Measurements from ENCODE around the gene HPCAL1. TPM values are rescaled to one million over a fixed set of nuclear protein-coding genes. Genes with fewer than 3 reads are reported as not detected.

The HPCAL1 gene
- polyA plus RNA-seq, 1 donor from 2014 or later = 63.4 TPM

DNA sequence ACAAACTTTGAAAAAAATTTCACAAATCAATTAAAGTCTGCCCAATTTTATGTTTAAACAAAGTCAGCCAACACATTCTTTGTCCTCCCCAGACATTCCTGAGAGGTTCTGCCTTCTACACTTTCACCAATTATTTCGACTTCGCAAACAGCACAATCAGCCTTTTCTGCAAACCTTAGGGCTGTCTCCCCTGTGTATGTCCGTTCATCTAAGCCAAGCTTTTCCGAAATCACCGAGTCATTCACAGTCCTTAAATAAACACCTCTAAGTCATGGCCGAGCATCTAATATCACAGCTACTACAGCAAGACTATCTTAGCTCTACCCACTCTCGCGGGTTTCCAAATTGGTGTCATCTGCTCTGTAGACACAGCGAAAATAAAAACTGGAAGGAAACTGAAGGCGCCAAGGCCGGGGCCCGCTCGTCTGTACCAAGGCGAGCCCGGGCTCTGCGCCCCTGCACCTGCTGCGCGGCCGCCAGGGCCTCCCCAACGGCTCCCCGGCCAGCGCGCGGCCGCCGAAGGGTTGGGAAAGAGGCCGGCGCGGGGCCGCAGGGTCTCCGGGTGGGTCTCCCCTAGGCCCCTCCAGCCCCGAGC lies 144.7 kb downstream of the HPCAL1 start:
- peak overlapping the region; percentile 70 for H3K4me3 ChIP-seq (ENCODE audit: low read length)
- no peaks in the 10 kb centered on the region for H3K27me3 ChIP-seq (ENCODE audit: insufficient read depth, low read depth, low read length)
- peaks cover 52% of the 10 kb centered on the region for H3K79me2 ChIP-seq (replicated peaks; ENCODE audit: insufficient read depth, low read length)
- peak overlapping the region; percentile 79 for H3K27ac ChIP-seq (ENCODE audit: low read length)
- TF ChIP-seq SMC3 (conservative IDR thresholded peaks at IDR 0.05; ENCODE audit: poor library complexity) (peak; percentile 23), TAF1 (IDR thresholded peaks at IDR 0.05; ENCODE audit: low read depth) (no peak), MXI1 (conservative IDR thresholded peaks at IDR 0.05; ENCODE audit: poor library complexity, severe bottlenecking) (no peak), EZH2 (IDR thresholded peaks at IDR 0.05; ENCODE audit: borderline replicate concordance, insufficient read depth, low read length, poor library complexity, severe bottlenecking) (no peak), EP300 (conservative IDR thresholded peaks at IDR 0.05; ENCODE audit: poor library complexity, severe bottlenecking) (no peak)
- TF ChIP-seq, protein P1, sequence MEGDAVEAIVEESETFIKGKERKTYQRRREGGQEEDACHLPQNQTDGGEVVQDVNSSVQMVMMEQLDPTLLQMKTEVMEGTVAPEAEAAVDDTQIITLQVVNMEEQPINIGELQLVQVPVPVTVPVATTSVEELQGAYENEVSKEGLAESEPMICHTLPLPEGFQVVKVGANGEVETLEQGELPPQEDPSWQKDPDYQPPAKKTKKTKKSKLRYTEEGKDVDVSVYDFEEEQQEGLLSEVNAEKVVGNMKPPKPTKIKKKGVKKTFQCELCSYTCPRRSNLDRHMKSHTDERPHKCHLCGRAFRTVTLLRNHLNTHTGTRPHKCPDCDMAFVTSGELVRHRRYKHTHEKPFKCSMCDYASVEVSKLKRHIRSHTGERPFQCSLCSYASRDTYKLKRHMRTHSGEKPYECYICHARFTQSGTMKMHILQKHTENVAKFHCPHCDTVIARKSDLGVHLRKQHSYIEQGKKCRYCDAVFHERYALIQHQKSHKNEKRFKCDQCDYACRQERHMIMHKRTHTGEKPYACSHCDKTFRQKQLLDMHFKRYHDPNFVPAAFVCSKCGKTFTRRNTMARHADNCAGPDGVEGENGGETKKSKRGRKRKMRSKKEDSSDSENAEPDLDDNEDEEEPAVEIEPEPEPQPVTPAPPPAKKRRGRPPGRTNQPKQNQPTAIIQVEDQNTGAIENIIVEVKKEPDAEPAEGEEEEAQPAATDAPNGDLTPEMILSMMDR (IDR thresholded peaks at IDR 0.05; ENCODE audit: poor library complexity, severe bottlenecking) = no peak
- TF ChIP-seq, protein P2, sequence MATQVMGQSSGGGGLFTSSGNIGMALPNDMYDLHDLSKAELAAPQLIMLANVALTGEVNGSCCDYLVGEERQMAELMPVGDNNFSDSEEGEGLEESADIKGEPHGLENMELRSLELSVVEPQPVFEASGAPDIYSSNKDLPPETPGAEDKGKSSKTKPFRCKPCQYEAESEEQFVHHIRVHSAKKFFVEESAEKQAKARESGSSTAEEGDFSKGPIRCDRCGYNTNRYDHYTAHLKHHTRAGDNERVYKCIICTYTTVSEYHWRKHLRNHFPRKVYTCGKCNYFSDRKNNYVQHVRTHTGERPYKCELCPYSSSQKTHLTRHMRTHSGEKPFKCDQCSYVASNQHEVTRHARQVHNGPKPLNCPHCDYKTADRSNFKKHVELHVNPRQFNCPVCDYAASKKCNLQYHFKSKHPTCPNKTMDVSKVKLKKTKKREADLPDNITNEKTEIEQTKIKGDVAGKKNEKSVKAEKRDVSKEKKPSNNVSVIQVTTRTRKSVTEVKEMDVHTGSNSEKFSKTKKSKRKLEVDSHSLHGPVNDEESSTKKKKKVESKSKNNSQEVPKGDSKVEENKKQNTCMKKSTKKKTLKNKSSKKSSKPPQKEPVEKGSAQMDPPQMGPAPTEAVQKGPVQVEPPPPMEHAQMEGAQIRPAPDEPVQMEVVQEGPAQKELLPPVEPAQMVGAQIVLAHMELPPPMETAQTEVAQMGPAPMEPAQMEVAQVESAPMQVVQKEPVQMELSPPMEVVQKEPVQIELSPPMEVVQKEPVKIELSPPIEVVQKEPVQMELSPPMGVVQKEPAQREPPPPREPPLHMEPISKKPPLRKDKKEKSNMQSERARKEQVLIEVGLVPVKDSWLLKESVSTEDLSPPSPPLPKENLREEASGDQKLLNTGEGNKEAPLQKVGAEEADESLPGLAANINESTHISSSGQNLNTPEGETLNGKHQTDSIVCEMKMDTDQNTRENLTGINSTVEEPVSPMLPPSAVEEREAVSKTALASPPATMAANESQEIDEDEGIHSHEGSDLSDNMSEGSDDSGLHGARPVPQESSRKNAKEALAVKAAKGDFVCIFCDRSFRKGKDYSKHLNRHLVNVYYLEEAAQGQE (IDR thresholded peaks at IDR 0.05; ENCODE audit: borderline replicate concordance) = no peak
- peak overlapping the region; percentile 89 for H3K9ac ChIP-seq (ENCODE audit: low read length)
- no peaks in the 10 kb centered on the region for H3F3A ChIP-seq (ENCODE audit: insufficient read depth, low read length, poor library complexity, severe bottlenecking)
- peak overlapping the region; percentile 93 for H3K4me2 ChIP-seq (ENCODE audit: low read length)
- H3K9me2 ChIP-seq (ENCODE audit: insufficient read depth, low read length) = no peaks in the 10 kb centered on the region
- H3K9me3 ChIP-seq (ENCODE audit: low read length) = no peaks in the 10 kb centered on the region
- H2AFZ ChIP-seq (ENCODE audit: low read depth, low read length) = no peak overlapping the region
- peaks cover 51% of the 10 kb centered on the region for H4K20me1 ChIP-seq (ENCODE audit: insufficient read depth)
- H3K36me3 ChIP-seq (ENCODE audit: insufficient read depth, low read length) = peaks cover 18% of the 10 kb centered on the region

DNA sequence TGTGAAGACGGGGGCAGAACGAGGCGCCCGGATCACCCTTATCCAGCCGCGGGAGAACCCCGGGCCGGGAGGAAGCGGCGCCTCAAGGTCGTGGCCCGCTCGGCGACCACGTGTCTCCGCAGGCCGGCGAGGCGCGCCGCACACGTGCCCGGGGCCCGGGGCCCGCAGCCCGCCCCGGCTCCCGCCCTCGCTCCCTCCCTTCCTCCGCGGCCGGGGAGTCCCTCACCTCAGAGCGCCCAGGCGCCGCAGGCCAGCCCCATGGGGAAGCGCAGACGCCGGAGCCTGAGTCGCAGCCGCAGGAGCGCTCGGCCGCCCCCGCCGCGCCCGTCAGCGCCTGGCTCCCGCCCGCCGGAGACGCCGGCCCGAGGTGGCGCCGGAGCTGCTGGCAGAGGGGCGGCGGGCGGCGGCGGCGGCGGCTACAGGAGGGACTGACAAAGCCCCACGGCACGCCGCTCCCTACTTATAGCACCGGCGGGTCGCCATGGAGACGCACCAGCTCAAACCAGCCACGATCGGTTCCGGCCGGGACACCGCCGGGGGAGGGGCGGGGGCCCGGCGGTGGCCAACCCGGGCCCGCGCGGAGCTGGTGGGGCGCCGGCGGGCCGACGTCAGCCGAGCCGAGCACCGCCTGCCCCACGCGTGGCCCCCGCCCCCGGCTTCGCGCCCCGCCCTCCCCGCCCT lies 145.3 kb downstream of the HPCAL1 start, which contains the start of gene ODC1:
Gene ODC1, minus strand, starts transcription at position 433 of the 681 bp plus-strand sequence. CDS start 3,295 bp downstream, outside the sequence.
- H4K20me1 ChIP-seq (ENCODE audit: insufficient read depth) = peaks cover 46% of the 10 kb centered on the region
- H3K9me2 ChIP-seq (ENCODE audit: insufficient read depth, low read length) = no peaks in the 10 kb centered on the region
- TF ChIP-seq EP300 (conservative IDR thresholded peaks at IDR 0.05; ENCODE audit: poor library complexity, severe bottlenecking) (peak; percentile 82), RAD21 (conservative IDR thresholded peaks at IDR 0.05) (no peak), MXI1 (conservative IDR thresholded peaks at IDR 0.05; ENCODE audit: poor library complexity, severe bottlenecking) (peak; percentile 99), SMC3 (conservative IDR thresholded peaks at IDR 0.05; ENCODE audit: poor library complexity) (no peak), POLR2AphosphoS5 (IDR thresholded peaks at IDR 0.05) (peak; percentile 92), TAF1 (IDR thresholded peaks at IDR 0.05; ENCODE audit: low read depth) (peak; percentile 37), EZH2 (IDR thresholded peaks at IDR 0.05; ENCODE audit: borderline replicate concordance, insufficient read depth, low read length, poor library complexity, severe bottlenecking) (no peak)
- TF ChIP-seq, protein P2 (IDR thresholded peaks at IDR 0.05; ENCODE audit: borderline replicate concordance) = peak; percentile 79
- TF ChIP-seq, protein P1 (IDR thresholded peaks at IDR 0.05; ENCODE audit: poor library complexity, severe bottlenecking) = no peak
- peaks cover 18% of the 10 kb centered on the region for H3K36me3 ChIP-seq (ENCODE audit: insufficient read depth, low read length)
- peak within 1 kb of the TSS; percentile 18 for H2AFZ ChIP-seq (ENCODE audit: low read depth, low read length)
- peaks cover 47% of the 10 kb centered on the region for H3K79me2 ChIP-seq (replicated peaks; ENCODE audit: insufficient read depth, low read length)
- peak within 1 kb of the TSS; percentile 93 for H3K4me2 ChIP-seq (ENCODE audit: low read length)
- no peaks in the 10 kb centered on the region for H3F3A ChIP-seq (ENCODE audit: insufficient read depth, low read length, poor library complexity, severe bottlenecking)
- no peaks in the 10 kb centered on the region for H3K27me3 ChIP-seq (ENCODE audit: insufficient read depth, low read depth, low read length)
- H3K27ac ChIP-seq (ENCODE audit: low read length) = peak within 1 kb of the TSS; percentile 88
- no peaks in the 10 kb centered on the region for H3K9me3 ChIP-seq (ENCODE audit: low read length)
- peak within 1 kb of the TSS; percentile 71 for H3K4me3 ChIP-seq (ENCODE audit: low read length)
- peak within 1 kb of the TSS; percentile 89 for H3K9ac ChIP-seq (ENCODE audit: low read length)
